HCT116 (cell line): ENCODE data around the gene KCNH6.

Experiments used
- CEBPB ChIP-seq: IDR thresholded peaks from 2 replicates; pipeline ENCODE4 v1.6.1; 2012; ENCODE audit warnings: low read depth
- JUND ChIP-seq: IDR thresholded peaks from 2 replicates; pipeline ENCODE4 v1.6.1; 2012
- POLR2A ChIP-seq: IDR thresholded peaks from 2 replicates; pipeline ENCODE4 v1.7.0; 2011; ENCODE audit warnings: borderline replicate concordance; ENCODE audit not compliant: insufficient read depth, insufficient read length; ENCODE audit errors: extremely low read depth
- TF ChIP-seq, protein P1 (sequence below), 3 experiments: fragments of 200-600 bp in 1 of 3; sonication (generic) in 1 of 3; IDR thresholded peaks in 2 of 3; conservative IDR thresholded peaks in 1 of 3; 2 replicates each; pipeline ENCODE4 v1.5.1; 2012 to 2017; ENCODE audit warnings: low read depth in 2 of 3, low read length in 2 of 3, antibody characterized with exemption in 1 of 3, borderline replicate concordance in 1 of 3, control low read depth in 1 of 3, mild to moderate bottlenecking in 1 of 3, mixed read lengths in 1 of 3, mixed run types in 1 of 3, moderate library complexity in 1 of 3; ENCODE audit not compliant: insufficient read depth in 1 of 3

DNA sequence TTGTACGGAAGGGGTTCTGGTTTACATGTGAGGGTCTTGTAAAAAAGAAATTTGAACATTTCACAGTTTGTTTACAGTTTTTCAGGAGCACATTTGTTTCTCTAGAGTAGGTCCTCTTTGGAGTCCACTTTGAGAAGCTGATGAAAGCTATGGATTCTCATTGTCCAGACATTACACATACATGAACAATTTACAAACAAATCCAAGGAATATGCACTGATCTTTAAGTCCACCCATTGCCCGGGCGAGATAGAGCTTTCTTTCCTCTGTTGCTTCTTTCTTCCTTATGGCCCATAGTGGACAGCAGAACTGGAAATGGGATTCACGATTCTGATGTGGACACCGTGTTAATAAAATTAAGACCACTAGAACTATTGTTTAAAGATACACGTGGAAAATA, 29.1 kb downstream of the KCNH6 start:
- TF ChIP-seq, protein P1, sequence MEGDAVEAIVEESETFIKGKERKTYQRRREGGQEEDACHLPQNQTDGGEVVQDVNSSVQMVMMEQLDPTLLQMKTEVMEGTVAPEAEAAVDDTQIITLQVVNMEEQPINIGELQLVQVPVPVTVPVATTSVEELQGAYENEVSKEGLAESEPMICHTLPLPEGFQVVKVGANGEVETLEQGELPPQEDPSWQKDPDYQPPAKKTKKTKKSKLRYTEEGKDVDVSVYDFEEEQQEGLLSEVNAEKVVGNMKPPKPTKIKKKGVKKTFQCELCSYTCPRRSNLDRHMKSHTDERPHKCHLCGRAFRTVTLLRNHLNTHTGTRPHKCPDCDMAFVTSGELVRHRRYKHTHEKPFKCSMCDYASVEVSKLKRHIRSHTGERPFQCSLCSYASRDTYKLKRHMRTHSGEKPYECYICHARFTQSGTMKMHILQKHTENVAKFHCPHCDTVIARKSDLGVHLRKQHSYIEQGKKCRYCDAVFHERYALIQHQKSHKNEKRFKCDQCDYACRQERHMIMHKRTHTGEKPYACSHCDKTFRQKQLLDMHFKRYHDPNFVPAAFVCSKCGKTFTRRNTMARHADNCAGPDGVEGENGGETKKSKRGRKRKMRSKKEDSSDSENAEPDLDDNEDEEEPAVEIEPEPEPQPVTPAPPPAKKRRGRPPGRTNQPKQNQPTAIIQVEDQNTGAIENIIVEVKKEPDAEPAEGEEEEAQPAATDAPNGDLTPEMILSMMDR (IDR thresholded peaks at IDR 0.05 in 2 of 3, conservative IDR thresholded peaks at IDR 0.05 in 1 of 3; ENCODE audit: borderline replicate concordance in 1 of 3, insufficient read depth in 1 of 3, low read depth in 2 of 3, low read length in 2 of 3): no peak
- TF ChIP-seq POLR2A: no peak
- TF ChIP-seq CEBPB: no peak
- TF ChIP-seq JUND: no peak
